RKO (cell line): ENCODE measurements around the gene ADH1A.
"Not testable (repeated sequence)": the region's sequence is repeated elsewhere in the genome, so short reads cannot be mapped to it uniquely, and the experiment has no call there.

Experiments
- DNase-seq: peaks from one replicate; pipeline ENCODE4 v3.0.0-alpha.2; 2016; ENCODE audit warnings: low spot score

The ADH1A gene

DNA sequence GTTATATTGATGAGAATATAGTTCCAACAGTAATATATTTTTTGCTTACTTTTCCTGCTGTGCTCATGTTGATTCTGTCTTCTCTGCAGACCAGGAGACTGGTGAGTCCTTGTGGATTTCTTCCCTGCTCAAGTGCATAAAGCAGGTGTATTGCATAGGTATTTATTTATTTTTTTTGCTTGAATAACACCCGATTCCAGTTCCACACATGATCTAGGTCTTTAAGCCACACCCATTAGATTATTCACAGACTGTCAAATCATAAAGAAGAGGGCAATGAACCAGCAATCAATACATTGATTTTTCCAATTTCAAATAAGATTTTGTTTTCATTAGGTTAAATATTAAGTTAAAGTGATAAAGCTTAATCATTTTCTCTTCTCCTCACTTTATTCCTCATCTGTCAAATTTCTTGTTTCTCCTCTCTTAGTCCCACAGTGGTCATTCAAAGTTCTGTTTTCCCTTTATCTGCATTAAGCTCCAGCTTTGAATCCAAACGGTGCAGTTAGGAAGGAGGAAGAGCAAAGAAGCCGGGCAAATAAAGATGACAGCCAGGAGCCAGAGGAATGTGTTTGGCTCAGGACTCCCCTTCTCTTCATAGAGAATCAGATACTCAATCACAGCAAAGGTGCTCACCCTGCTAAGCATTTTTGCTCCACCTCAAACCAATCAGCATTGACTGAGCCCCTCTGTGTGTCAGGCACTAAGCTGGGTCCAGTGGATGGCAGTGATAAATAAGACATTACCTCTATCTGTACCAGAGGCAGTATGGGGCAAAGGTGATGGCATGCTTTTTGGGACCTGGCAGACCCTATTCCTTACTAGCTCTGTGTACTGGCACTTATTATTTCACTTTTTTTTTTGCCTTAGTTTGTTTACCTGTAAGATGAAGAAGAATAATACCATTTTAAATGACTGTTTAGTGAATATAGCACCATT lies at the start of gene ADH1A:
TSS of gene ADH1A (minus strand) at position 138 of the 939 bp plus-strand sequence. CDS start at position 67, 71 bp downstream.
- no peak for DNase-seq

DNA sequence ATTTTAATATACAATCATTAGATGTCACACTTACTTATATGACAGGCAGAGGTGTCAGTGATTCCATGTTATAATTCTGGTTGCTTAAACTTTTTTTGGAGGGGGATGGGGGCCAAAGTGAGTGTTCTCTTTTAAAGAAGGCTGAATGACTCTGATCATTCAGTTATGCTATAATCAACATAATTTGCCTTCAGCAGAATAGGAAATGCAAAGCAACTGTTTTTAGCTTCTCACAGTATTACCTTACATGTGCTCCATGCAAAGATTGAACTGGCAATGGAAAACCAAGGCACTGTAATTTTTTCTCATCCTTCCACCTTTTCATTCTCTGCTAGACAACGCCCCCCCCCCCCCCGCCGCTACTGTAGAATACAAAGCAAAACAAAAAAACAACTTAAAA lies 48.4 kb upstream of the ADH1A start:
- no peak for DNase-seq

DNA sequence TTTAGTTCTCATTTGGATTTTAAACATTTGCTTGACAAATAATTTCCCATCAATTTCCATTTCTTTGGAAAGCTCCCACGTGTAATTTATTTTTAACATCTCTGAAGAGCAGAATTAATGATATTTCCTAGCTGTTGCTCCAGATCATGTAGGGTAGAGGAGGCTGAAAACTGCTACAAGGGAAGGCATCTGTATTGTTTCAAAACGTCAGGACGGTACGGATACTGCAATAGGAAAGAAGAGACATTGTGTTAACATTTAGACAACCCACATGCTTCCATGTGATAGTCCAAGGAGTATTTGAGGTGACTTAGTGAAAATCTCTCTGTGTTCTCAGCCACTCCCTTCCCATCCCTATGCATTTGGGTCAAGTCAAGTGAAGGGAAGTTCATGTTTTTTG lies 45.8 kb upstream of the ADH1A start:
- DNase-seq, result no peak

DNA sequence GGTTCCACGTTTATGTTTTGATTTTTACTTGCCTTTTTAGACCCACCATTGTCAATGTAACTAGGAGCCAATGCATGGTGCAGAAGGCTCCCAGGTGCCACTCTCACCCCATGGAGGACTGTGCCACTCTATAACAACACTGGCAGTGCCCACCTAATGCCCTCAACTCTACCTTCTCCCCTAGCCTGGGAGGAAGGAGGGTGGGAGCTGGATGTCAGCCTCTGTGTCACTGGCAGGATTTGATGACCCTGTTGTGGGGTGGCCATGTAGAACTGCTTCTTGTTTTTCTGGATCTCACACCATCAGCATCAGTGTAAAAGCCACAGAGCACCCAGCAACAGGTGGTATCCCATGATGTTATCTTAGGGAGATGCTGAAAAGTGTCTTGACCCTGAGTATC lies 44.1 kb upstream of the ADH1A start:
- DNase-seq, result no peak

DNA sequence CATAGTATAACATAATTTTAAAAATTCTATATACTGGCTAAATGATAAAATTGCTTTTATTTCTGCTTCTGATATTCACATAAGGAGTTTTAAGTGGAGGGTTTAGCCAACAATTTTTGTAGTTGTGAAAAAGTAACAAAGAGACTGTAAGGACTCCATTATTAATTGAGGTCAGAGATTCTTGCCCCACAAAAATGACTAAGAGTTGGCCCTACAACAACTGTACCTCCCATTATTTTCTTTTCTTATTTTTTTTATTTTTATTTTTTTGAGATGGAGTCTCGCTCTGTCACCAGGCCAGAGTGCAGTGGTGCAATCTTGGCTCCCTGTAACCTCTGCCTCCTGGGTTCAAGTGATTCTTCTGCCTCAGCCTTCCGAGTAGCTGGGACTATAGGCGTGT lies 39.9 kb upstream of the ADH1A start:
- no peak for DNase-seq

DNA sequence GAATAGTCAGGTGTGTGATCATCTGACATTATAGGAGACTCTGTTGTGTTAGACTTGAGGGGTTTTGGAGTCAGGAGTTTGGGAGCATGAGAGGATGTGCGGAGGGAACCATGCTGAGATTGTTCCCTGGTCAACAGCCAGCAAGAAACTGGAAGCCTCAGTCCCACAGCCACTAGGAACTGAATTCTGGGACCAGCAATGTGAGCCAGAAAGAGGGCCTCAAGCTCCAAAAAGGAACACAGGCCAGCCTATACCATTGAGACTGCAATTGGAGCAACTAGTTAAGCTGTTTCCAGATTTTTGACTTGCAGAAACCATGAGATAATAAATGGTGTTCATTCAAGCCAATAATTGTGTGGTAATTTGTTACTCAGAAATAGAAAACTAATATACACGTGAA lies 39.1 kb upstream of the ADH1A start:
- no peak for DNase-seq

DNA sequence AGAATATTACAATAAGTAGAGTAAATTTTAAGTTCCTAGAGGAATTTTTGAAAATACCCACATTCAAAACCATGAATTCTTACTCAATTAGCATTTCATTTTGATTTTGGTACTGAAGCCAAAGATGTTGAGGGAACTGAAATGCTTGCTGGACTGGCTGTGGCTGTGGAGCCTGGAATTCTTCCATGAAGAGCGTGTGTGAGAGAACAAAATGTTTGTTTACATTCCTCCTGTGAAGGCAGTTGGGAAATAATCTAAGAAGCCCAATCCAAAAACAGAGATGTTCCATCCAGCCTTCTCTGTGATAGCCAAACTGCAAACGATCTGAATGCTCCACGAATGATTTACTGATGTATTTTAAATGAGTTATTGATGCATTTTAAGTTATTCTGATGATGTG lies 34.2 kb upstream of the ADH1A start:
- no peak for DNase-seq

DNA sequence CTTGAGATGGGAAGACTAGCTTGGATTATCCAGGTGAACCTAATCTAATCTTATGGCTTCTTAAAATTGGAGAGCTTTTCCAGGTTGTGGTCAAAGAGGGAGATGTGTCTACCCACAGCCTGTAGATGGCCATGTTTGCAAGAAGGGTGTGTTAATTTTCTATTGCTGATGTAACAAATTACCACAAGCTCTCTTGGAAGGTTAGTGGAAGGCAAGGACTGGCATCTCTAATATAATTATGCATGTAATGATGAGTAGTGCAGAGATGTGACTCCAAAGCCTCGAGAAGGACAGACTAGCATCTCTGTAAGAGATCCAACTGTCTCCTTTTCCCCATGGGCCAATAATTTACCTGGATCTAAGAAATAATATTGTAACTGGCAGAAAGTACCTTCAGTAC lies 33.6 kb upstream of the ADH1A start:
- no peak for DNase-seq

DNA sequence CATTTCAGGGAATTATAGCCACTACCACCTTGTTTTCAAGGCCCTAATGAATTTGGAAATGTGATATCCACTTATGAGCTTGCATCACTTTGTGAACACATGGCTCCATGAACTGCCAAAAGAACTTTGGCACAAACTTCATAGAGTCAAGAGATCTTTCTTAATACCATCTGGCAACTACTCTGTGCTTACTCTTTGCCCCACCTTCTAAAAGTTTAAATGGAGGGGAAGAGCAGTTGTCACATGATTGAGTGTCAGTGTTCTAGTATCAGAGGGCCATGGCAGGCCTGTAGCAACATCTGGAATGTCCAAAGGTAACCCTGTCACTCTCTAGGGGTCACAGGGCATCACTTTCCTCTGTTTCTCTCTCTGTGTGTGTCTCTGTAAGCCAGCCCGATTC lies 33.0 kb upstream of the ADH1A start:
- no peak for DNase-seq

DNA sequence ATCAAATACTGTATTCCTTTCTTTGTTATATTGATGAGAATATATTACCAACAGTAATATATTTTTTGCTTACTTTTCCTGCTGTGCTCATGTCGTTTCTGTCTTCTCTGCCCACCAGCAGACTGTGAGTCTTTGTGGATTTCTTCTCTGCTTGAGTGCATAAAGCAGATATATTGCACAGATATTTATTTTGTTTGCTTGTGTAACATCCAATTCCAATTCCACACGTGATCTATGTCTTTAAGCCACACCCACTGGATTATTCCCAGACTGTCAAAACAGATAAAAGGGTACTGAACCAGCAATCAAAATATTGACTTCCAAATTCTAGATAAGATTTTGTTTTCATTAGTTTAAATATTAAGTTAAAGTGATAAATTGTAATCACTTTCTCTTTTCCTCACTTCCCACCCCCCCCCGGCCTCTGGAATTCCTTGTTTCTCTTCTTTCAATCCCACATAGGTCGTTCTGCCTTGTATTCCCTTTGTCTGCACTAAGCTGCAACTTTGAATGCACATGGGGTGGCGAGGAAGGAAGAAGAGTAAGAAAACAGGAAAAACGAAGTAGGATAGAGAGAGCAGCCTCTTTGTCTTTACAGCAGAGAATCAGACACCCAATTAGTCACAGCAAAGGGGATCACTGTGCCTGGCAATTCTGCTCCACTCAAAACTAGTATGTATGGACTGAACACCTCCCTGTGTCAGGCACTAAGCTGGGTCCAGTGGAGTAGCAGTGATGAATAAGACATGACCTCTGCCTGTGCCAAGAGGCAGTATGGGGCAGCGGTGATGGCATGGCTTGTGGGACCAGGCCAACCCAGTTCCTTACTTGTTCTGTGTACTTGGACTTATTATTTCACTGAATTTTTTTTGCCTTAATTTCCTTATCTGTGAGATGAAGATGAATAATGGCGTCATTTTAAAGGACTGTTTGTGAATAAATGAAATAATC lies 30.7 kb upstream of the ADH1A start, which contains the start of gene ADH1B:
TSS of gene ADH1B (minus strand) at position 161 of the 951 bp plus-strand sequence. CDS start at position 91, 70 bp downstream.
- no peak for DNase-seq

DNA sequence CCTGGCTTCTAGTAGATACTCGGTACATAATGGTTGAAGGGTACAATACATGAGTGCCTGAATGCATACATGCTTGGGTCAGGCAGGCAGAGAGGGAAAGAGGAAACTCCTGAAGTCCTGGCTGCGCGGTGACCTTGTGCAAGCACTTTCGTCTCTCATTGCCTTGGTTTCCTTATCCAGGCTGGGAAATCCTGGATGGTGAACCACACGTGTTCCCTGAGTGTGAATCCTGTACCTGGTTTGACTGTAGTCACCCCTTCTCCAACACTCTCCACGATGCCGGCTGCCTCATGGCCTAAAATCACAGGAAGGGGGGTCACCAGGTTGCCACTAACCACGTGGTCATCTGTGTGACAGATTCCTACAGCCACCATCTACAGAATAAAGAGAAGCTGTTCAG lies 27.0 kb upstream of the ADH1A start:
- not testable (repeated sequence) for DNase-seq

DNA sequence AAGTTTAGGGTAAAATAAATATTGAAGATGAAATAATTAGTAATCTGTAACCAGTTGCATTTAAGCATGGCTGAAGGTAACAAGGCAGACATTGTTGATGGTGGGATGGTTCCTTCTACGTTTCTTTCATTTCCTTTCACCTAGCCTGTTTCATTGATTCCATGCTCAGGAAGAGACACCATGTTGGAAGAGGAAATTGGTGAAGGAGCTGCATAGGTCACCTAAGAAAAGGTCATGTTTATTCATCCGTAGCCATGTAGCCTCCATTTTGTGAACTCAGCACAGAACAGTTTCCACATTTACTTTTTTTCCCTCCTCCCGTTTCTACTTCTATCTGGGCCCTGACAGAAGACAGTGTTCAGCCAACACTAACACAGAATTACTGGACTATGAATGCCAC lies 26.6 kb upstream of the ADH1A start:
- DNase-seq, result no peak

DNA sequence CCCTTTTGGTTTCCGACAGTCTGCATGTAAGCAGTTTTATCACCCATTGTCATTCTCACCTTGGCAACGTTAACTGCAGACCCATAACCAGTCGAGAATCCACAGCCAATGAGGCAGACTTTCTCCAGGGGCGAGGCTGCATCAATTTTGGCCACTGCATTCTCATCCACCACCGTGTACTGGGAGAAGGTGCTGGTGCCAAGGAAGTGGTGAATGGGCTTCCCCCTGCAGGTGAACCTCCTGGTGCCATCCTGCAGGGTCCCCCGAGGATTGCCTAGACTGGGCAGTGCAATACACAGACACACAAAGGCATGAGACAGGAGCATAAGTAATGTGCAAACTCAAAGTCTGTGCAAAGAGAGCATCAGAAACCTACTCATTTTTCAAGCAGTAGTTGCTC lies 25.1 kb upstream of the ADH1A start:
- DNase-seq, result no peak

DNA sequence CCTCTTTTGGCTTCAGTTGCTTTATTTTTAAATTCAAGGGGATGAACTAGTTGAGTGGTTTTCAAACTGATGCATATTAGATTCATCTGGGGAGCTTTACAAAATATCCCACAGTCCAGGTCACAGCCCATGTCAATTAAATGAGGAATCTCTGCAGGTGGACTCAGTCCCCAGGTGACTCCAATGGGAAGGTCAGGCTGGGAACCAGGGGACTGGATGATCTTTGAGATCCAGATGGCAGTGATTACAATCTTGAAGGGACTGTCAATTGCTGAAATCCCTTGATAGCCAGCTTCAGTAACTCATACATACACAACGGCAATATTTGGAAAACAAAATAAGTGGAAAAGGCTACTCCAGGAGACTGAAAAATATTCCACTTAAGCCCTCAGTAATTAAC lies 23.4 kb upstream of the ADH1A start:
- no peak for DNase-seq

DNA sequence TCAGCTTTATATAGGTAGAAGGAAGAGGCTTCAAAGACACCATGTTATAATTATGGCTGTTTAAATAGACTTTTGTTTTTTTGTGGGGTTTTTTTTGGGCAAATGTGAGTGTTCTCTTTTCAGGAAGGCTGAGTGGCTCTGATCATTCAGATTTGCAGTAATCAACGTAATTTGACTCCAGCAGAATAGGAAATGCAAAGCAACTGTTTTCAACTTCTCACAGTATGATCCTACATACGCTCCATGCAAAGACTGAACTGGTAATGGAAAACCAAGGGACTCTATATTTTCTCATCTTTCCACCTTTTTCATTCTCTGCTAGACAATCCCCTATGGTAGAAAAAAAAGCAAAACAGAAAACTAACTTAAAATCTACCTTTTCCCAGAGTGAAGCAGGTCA lies 19.6 kb upstream of the ADH1A start:
- no peak for DNase-seq

DNA sequence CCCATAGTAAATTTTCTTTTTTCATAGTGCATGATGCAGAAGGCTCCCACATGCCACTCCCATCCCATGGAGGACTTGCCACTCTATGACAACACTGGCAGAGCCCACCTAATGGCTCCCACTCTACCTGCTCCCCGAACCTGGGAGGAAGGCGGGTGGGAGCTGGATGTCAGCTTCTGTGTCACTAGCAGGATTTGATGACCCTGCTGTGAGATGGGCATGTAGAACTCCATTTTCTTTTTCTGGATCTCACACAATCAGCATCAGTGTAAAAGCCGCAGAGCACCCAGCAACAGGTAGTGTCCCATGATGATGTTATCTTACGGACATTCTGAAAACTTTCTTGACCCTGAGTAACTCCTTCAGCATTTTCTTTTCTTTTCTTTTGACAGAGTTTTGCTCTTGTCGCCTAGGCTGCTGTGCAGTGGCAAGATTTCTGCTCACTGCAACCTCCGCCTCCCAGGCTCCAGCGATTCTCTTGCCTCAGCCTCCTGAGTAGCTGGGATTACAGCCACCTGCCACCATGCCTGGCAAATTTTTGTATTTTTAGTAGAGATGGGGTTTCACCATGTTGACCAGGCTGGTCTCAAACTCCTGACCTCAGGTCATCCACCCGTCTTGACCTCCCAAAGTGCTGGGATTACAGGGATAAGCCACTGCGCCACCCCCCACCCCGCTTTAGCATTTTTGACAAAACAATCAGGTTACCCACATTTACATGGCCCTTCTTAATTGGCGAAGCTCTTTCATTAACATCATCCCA lies 15.0 kb upstream of the ADH1A start:
- DNase-seq, result no peak

DNA sequence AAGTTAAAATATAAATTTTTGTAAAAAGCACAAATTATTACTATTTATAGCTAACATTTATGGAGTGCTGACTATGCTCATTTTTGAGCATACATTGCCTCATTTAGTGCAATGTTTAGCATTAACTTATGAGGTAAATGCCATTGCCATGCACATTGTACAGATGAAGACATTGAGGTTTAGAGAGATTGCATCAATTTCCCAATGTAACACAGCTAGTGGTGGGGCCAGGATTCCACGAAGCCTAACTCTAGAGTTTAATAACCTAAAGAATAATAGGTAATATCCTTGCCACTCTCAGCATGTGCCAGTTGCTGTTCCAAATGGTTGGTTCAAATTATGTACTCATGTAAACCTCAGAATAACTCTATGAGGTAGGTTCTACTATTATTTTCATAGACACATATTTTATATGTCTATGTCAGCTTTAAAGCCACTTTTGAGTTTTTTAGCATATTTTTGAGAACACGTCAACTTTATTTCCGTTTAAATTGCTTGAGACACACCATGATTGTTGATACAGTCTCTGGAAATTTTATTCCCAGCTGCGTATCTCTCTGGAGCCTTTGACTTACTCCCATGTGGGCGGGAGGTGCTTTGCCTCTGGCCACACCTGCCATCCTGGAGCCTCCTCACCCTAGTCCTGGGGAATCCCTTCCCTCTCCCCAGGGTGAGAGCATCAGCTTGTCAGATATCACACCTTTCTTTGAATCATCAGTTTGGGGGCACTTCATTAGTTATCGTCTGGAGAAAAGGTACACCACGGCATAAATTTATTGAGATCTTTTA lies 10.8 kb upstream of the ADH1A start:
- DNase-seq, result no peak

DNA sequence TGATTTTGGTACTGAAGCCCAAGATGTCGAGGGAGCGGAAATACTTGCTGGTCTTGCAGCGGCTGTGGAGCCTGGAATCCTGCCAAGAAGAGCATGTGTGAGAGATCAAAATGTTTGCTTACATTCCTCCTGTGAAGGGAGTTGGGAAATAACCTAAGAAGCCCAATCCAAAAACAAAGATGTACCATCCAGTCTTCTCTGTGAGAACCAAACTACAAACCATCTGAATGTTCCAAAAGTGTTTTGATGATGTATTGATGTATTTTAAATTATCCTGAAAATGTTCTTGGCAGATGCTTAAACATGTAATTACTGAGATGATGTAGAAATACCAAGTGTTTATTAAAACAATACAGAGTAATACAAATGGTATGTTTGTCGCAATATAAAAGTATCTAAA lies 10.1 kb upstream of the ADH1A start:
- no peak for DNase-seq

DNA sequence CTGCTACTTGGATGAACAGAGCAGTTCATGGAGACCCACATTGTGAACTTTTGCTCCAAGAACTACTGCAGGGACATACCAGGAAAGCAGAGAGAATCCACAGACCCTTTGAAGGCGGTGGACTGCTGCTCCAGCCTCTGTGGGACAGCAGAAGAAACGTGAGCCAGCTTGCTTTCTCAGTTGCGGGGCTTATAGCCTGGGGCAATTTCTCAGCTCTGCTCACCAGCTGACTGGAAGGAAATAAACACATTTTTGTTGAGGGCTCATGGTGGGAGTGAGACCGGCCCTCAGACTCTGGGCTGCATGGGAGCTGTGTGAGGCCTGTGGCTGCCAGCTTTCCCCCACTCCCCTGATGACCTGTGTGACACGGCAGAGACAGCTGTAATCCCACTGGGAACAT lies 2.6 kb upstream of the ADH1A start:
- DNase-seq, result no peak

DNA sequence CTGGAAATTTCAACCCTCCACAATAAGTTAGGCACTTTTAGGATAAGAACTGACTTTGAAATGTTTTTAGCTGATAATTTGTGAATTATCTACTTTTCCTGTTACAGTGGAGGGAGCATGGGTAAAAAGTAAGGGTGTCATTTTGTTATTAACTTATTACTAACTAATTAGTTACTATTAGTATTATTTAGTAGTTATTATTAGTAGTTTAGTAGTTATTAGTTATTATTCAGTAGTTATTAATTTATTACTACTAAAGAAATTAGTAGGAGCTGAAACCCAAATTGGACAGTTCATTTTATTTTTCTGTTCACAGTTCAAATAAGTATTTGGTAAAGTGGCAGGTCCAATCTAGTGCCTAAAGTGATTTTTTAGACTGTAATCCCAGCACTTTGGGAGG lies 5.4 kb downstream of the ADH1A start:
- no peak for DNase-seq

DNA sequence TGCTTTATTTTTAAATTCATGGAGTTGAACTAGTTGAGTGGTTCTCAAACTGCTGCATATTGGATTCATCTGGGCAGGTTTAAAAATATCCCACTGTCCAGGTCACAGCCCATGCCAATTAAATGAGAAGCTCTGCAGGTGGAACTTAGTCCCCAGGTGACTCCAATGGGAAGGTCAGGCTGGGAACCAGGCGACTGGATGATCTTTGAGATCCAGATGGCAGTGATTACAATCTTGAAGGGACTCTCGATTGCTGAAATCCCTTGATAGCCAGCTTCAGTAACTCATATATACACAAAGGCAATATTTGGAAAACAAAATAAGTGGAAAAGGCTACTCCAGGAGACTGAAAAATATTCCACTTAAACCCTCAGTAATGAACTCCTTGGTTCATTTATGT lies 8.1 kb downstream of the ADH1A start:
- DNase-seq, result no peak
